Osteocyte (in vitro differentiated cells): ENCODE results near the gene CTNNA1. TPM values are rescaled to one million over a fixed set of nuclear protein-coding genes. Genes with fewer than 3 reads are reported as not detected.
"Not testable (repeated sequence)": the region's sequence is repeated elsewhere in the genome, so short reads cannot be mapped to it uniquely, and the experiment has no call there.

Experiments used
- DNase-seq: peaks from one replicate; pipeline ENCODE4 v3.0.0; 2021; ENCODE audit warnings: mixed read lengths; ENCODE audit not compliant: unreplicated experiment; ENCODE audit errors: extremely low spot score
- H3K27ac Mint-ChIP-seq: one replicate; pipeline ENCODE4 v1.8.0; 2021; ENCODE audit warnings: mild to moderate bottlenecking, mixed read lengths; ENCODE audit not compliant: unreplicated experiment
- H3K27me3 Mint-ChIP-seq: one replicate; pipeline ENCODE4 v1.8.0; 2021; ENCODE audit warnings: mixed read lengths; ENCODE audit not compliant: unreplicated experiment
- H3K36me3 Mint-ChIP-seq: one replicate; pipeline ENCODE4 v1.8.0; 2021; ENCODE audit warnings: mixed read lengths; ENCODE audit not compliant: unreplicated experiment
- H3K4me1 Mint-ChIP-seq: one replicate; pipeline ENCODE4 v1.8.0; 2021; ENCODE audit warnings: mixed read lengths; ENCODE audit not compliant: unreplicated experiment
- H3K4me3 Mint-ChIP-seq: one replicate; pipeline ENCODE4 v1.8.0; 2021; ENCODE audit warnings: mild to moderate bottlenecking, moderate library complexity, mixed read lengths; ENCODE audit not compliant: unreplicated experiment
- H3K9me3 Mint-ChIP-seq: one replicate; pipeline ENCODE4 v1.8.0; 2021; ENCODE audit warnings: mixed read lengths; ENCODE audit not compliant: unreplicated experiment
- CTCF ChIP-seq: fragments of 200-600 bp; sonication (generic); IDR thresholded peaks from 2 replicates; pipeline ENCODE4 v1.5.0; 2021; ENCODE audit warnings: antibody characterized with exemption, mild to moderate bottlenecking, moderate library complexity
- total RNA-seq: library from RNA; stranded (reverse); gene quantifications from 2 replicates; pipeline ENCODE4 v1.2.1, GENCODE V29; 2021

CTNNA1 gene
- total RNA-seq, 1 donor from 2014 or later: 375 TPM

GRCh38 chr5:138829341-138829740, 76.1 kb downstream of the CTNNA1 start:
- H3K4me3 Mint-ChIP-seq: no peak overlapping the region
- no peak for DNase-seq
- H3K27me3 Mint-ChIP-seq: no peaks in the 10 kb centered on the region
- no peak overlapping the region for H3K27ac Mint-ChIP-seq
- H3K4me1 Mint-ChIP-seq: peaks cover 27% of the 10 kb centered on the region
- no peak for TF ChIP-seq CTCF
- peaks cover 39% of the 10 kb centered on the region for H3K36me3 Mint-ChIP-seq
- no peaks in the 10 kb centered on the region for H3K9me3 Mint-ChIP-seq

- H3K9me3 Mint-ChIP-seq: no peaks in the 10 kb centered on the region
- H3K27ac Mint-ChIP-seq: no peak overlapping the region
- H3K36me3 Mint-ChIP-seq: peaks cover 31% of the 10 kb centered on the region
- no peak overlapping the region for H3K4me3 Mint-ChIP-seq
- H3K4me1 Mint-ChIP-seq: peaks cover 27% of the 10 kb centered on the region
- no peak for TF ChIP-seq CTCF
- no peaks in the 10 kb centered on the region for H3K27me3 Mint-ChIP-seq
- DNase-seq: no peak
Measured at GRCh38 chr5:138831703-138832102, 78.5 kb downstream of the CTNNA1 start.

DNA sequence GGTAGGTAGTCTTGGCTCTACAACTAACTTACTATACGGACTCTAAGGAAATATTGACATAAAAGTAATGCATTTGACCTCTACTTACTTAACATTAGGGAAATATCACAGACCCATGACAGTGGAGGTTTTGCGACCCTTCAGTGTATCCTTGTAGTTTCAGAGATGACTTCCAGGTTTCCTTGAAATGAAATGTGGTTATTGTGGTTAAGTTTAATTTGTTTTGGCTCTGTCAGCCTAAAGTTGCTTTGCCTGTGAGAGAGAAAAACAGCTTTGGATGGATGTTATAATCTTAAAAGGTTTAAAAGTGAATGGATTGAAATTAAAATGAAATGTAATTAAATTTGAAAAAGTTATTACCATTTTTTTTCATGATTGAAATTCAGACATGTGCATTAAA, 79.0 kb downstream of the CTNNA1 start:
- Mint-ChIP-seq H3K4me1 (peaks cover 27% of the 10 kb centered on the region), H3K36me3 (peaks cover 32% of the 10 kb centered on the region), H3K4me3 (no peak overlapping the region), H3K9me3 (no peaks in the 10 kb centered on the region), H3K27ac (no peak overlapping the region), H3K27me3 (no peaks in the 10 kb centered on the region)
- TF ChIP-seq CTCF: no peak
- no peak for DNase-seq

DNA sequence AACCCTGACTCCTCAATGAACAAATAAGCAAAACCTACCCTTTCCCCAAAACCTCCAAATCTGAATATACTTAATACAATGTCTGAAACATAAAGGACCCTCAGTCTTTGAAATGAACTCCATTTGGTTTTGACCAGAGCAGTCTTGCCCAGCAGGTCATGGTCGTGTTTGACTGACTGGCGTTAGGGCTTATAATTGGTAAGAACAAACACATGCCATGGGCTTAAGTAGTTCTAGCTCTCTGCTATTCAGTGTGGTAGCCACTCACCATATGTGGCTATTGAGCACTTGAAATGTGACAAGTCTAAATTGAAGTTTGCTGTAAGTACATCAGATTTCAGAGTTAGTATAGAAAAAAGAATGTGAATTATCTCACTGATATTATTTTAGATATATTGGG, 79.9 kb downstream of the CTNNA1 start:
- Mint-ChIP-seq H3K27me3 (no peaks in the 10 kb centered on the region), H3K4me1 (peaks cover 27% of the 10 kb centered on the region), H3K4me3 (no peak overlapping the region), H3K9me3 (no peaks in the 10 kb centered on the region), H3K27ac (no peak overlapping the region), H3K36me3 (peaks cover 24% of the 10 kb centered on the region)
- no peak for TF ChIP-seq CTCF
- no peak for DNase-seq

- Mint-ChIP-seq H3K27me3 (no peaks in the 10 kb centered on the region), H3K27ac (no peak overlapping the region), H3K9me3 (no peaks in the 10 kb centered on the region), H3K36me3 (peaks cover 16% of the 10 kb centered on the region), H3K4me1 (peaks cover 26% of the 10 kb centered on the region), H3K4me3 (no peak overlapping the region)
- TF ChIP-seq CTCF: no peak
- no peak for DNase-seq
Measured at GRCh38 chr5:138833726-138834480, 80.7 kb downstream of the CTNNA1 start.

- peaks cover 33% of the 10 kb centered on the region for H3K4me1 Mint-ChIP-seq
- H3K9me3 Mint-ChIP-seq, H3K27me3 Mint-ChIP-seq, H3K36me3 Mint-ChIP-seq, H3K27ac Mint-ChIP-seq, DNase-seq, H3K4me3 Mint-ChIP-seq: not testable (repeated sequence)
Measured at GRCh38 chr5:138834853-138835252, 81.6 kb downstream of the CTNNA1 start.
